GM18519 (cell line): ENCODE measurements around the gene RPS4Y2.

ENCODE experiments used
- ATAC-seq: cut with Tn5 transposase; IDR thresholded peaks from one replicate; pipeline ENCODE4 v1.9.1; 2021; ENCODE audit warnings: mild to moderate bottlenecking, moderate library complexity; ENCODE audit not compliant: unreplicated experiment, low FRiP score

Gene RPS4Y2

DNA sequence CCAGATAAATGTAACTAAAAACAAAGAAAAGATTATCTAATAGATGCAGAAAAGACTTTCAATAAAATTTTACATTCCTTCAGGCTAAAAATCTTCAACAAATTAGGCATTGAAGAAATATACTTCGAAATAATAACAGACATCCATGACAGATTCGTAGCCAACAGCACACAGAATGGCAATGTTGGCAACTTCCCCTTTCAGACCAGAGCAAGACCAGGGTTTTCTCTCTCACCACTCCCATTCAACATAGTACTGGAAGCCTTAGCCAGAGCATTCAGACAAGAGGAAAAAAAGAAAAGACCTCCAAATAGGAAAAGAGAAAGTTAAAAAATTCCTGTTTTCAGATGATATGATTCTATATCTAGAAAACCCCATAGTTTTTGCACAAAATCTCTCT lies 61.2 kb downstream of the RPS4Y2 start:
- ATAC-seq = no peak
